ENCODE data around the gene RAB8A.

- TF ChIP-seq CTCF (IDR thresholded peaks at IDR 0.05) (no peak), EZH2 (IDR thresholded peaks at IDR 0.05) (no peak)
Measured at GRCh38 chr19:16125737-16126495, 14.2 kb downstream of the RAB8A start.
